ENCODE measurements around the gene DMP1.
A peak's percentile ranks its signal among the peaks of the same experiment; 100 is the strongest.
"Not testable (repeated sequence)": the region's sequence is repeated elsewhere in the genome, so short reads cannot be mapped to it uniquely, and the experiment has no call there.

The DMP1 gene

GRCh38 chr4:87679449-87680169 is 29.5 kb downstream of the DMP1 start:
- peak in 1 of 3 experiments; percentile 3 for DNase-seq (ENCODE audit: low read depth in 2 of 3, low spot score in 2 of 3)

GRCh38 chr4:87680271-87680670 is 30.2 kb downstream of the DMP1 start:
- DNase-seq (ENCODE audit: low read depth in 2 of 3, low spot score in 2 of 3) = no peak

- no peak for DNase-seq (ENCODE audit: low read depth in 2 of 3, low spot score in 2 of 3)
These were observed 38.2 kb downstream of the DMP1 start for GRCh38 chr4:87688316-87688715.

GRCh38 chr4:87690947-87691346 is 40.9 kb downstream of the DMP1 start:
- DNase-seq (ENCODE audit: low read depth in 2 of 3, low spot score in 2 of 3) = not testable (repeated sequence)

- DNase-seq (ENCODE audit: low read depth in 2 of 3, low spot score in 2 of 3) = not testable (repeated sequence)
These were observed 42.0 kb downstream of the DMP1 start for GRCh38 chr4:87692060-87692459.

- no peak for DNase-seq (ENCODE audit: low read depth in 2 of 3, low spot score in 2 of 3)
These were observed 47.2 kb downstream of the DMP1 start for GRCh38 chr4:87697272-87697671.

GRCh38 chr4:87697945-87698344 is 47.9 kb downstream of the DMP1 start:
- no peak for DNase-seq (ENCODE audit: low read depth in 2 of 3, low spot score in 2 of 3)

GRCh38 chr4:87698394-87698793 is 48.3 kb downstream of the DMP1 start:
- DNase-seq (ENCODE audit: low read depth in 2 of 3, low spot score in 2 of 3) = no peak

GRCh38 chr4:87704001-87704400 is 53.9 kb downstream of the DMP1 start:
- no peak for DNase-seq (ENCODE audit: low read depth in 2 of 3, low spot score in 2 of 3)

- no peak for DNase-seq (ENCODE audit: low read depth in 2 of 3, low spot score in 2 of 3)
These were observed 57.3 kb downstream of the DMP1 start for GRCh38 chr4:87707279-87707918.
